Upper lobe of left lung (tissue), 6 donors: ENCODE measurements around the gene SYT12. TPM values are rescaled to one million over a fixed set of nuclear protein-coding genes. Genes with fewer than 3 reads are reported as not detected.

Experiments
- ATAC-seq, 2 donors: fragments of 200-7000 bp; cut with Tn5 transposase; one replicate each; pipeline ENCODE4 v1.9.1; 2022; ENCODE audit warnings: mild to moderate bottlenecking in 2 of 2, moderate library complexity in 2 of 2; ENCODE audit not compliant: low FRiP score in 2 of 2
- DNase-seq, 2 donors: peaks; one replicate each; pipeline ENCODE4 v3.0.0-alpha.2; 2019 to 2020
- H3K27ac ChIP-seq, 4 donors: fragments of 200-600 bp; sonication (generic); one replicate each; pipeline ENCODE4 v1.5.1; 2016 to 2019
- H3K27me3 ChIP-seq, 4 donors: fragments of 200-600 bp; sonication (generic); one replicate each; pipeline ENCODE4 v1.5.1; 2017 to 2019
- H3K36me3 ChIP-seq, 4 donors: fragments of 200-600 bp; sonication (generic); one replicate each; pipeline ENCODE4 v1.5.1; 2016 to 2019
- H3K4me1 ChIP-seq, 4 donors: fragments of 200-600 bp; sonication (generic); one replicate each; pipeline ENCODE4 v1.5.1; 2018 to 2019
- H3K4me3 ChIP-seq, 4 donors: fragments of 200-600 bp; sonication (generic); one replicate each; pipeline ENCODE4 v1.5.1; 2017 to 2019; ENCODE audit warnings: mild to moderate bottlenecking in 2 of 4, moderate library complexity in 1 of 4
- H3K9me3 ChIP-seq, 4 donors: fragments of 200-600 bp; sonication (generic); one replicate each; pipeline ENCODE4 v1.5.1; 2018 to 2019
- EP300 ChIP-seq, 4 donors: sonication (generic); formaldehyde crosslinking; IDR thresholded peaks; one replicate each; pipeline ENCODE4 v1.5.1; 2017; ENCODE audit warnings: antibody characterized with exemption in 4 of 4, control low read depth in 2 of 4
- POLR2A ChIP-seq, 4 donors: fragments of 450-650 bp; IDR thresholded peaks; one replicate each; pipeline ENCODE4 v1.5.1; 2016 to 2017; ENCODE audit warnings: antibody characterized with exemption in 4 of 4, mild to moderate bottlenecking in 2 of 4
- POLR2AphosphoS5 ChIP-seq, 2 donors: sonication (generic); formaldehyde crosslinking; IDR thresholded peaks; one replicate each; pipeline ENCODE4 v1.5.1; 2017; ENCODE audit warnings: antibody characterized with exemption in 2 of 2
- WGBS, 2 donors: methylation state at CpG; one replicate each; pipeline ENCODE4 v1.1.5; 2017 to 2018; 5-methylcytosine and 5-hydroxymethylcytosine counted together
- total RNA-seq, 6 donors: library from RNA; depleted of rRNA in 4 of 6; stranded (reverse); fragments of >200 nt in 4 of 6; gene quantifications; one replicate each; pipeline versions ENCODE4 v1.1.0 to v1.2.1, GENCODE V29; 2016 to 2021
- TF ChIP-seq, protein P1 (sequence below), 6 experiments: fragments of 450-650 bp in 4 of 6; fragments of 200-600 bp in 2 of 6; sonication (generic) in 2 of 6; IDR thresholded peaks; one replicate each; pipeline ENCODE4 v1.5.1; 2016 to 2019; ENCODE audit warnings: antibody characterized with exemption in 6 of 6
- donor health status: DM: no; HTN: no; CAD: no; lungs with moderate emphysema.
- donor health status: DM: no; HTN: yes; CAD: no; lungs with severe emphysema.

The SYT12 gene
- total RNA-seq, 6 donors from 2014 or later = 0.14 to 0.24 (median 0.15) TPM; not detected in 3

DNA sequence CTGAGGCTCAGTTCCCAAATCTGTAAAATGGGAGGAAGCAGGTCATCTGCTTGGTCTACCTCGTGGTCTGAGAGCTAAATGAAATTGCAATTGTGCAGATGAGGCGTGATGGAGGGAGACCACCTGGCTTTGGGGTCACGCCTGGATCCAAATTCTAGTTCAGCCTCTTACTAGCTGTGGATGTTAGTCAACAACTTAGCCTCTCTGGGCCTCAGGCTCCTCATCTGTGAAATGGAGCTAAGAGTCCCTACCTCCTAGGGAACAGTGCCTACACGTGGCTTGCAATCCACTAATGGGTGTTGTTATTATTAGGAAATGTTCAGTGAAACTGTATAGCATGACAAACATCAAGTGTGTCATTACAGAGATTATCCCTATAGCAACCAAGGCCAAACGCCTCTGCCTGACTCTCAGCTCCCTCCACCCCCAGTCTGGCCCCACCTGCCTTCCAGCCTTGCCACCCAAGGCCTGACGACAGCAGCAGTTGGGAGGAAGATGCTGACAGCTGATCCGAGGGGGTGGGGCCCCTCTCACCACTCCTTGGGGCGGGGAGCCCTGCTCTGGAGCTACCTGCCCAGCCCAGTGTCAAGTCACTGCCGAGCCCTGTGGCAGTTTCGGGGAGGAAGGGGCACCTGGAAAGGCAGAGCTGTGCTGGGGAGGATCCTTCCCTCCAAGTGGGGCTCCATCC lies 32.0 kb downstream of the SYT12 start:
- Histone ChIP-seq H3K4me3 (no peak overlapping the region), H3K4me1 (peaks cover 14 to 37% (median 21%) of the 10 kb centered on the region in 4 donors), H3K27ac (peak overlapping the region in 2 of 4 donors; percentile 17 to 69), H3K36me3 (no peaks in the 10 kb centered on the region), H3K27me3 (peaks cover 0 to 4% (median 0%) of the 10 kb centered on the region in 4 donors), H3K9me3 (no peaks in the 10 kb centered on the region)
- DNase-seq (peak in 1 of 2 donors; percentile 56), ATAC-seq (peak; percentile 44 to 71)
- TF ChIP-seq, protein P1, sequence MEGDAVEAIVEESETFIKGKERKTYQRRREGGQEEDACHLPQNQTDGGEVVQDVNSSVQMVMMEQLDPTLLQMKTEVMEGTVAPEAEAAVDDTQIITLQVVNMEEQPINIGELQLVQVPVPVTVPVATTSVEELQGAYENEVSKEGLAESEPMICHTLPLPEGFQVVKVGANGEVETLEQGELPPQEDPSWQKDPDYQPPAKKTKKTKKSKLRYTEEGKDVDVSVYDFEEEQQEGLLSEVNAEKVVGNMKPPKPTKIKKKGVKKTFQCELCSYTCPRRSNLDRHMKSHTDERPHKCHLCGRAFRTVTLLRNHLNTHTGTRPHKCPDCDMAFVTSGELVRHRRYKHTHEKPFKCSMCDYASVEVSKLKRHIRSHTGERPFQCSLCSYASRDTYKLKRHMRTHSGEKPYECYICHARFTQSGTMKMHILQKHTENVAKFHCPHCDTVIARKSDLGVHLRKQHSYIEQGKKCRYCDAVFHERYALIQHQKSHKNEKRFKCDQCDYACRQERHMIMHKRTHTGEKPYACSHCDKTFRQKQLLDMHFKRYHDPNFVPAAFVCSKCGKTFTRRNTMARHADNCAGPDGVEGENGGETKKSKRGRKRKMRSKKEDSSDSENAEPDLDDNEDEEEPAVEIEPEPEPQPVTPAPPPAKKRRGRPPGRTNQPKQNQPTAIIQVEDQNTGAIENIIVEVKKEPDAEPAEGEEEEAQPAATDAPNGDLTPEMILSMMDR (IDR thresholded peaks at IDR 0.05) = no peak
- TF ChIP-seq EP300 (IDR thresholded peaks at IDR 0.05) (no peak), POLR2A (IDR thresholded peaks at IDR 0.05) (no peak), POLR2AphosphoS5 (IDR thresholded peaks at IDR 0.05) (no peak)
- WGBS, 2 donors = 59 to 70% methylated on average over 5 to 10 of the region's 10 CpGs

DNA sequence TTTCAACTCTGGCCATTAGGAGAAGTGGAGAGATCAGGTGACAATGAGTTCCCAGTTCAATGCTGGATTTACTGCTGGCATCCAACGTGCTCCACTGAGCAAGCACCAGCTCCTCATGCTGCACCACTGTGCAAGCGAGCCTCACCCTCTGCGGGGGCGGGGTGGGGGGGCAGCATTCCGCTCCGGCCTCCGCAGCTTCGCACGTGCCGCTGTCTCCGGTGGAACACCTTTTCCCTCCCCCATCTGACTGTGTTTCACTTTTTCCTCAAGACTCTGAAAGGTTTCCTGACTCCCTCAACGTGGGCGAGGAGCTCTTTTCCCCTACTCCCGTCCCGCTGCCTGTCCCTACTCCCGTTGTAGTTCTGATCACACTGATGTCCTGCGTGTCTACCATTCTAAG lies 32.9 kb downstream of the SYT12 start:
- peak overlapping the region in 2 of 4 donors; percentile 66 to 67 for H3K4me3 ChIP-seq
- WGBS, 2 donors = 29 to 41% methylated on average over 15 to 17 of the region's 17 CpGs
- TF ChIP-seq POLR2AphosphoS5 (IDR thresholded peaks at IDR 0.05) = no peak
- peak in 1 of 4 donors; percentile 4 for TF ChIP-seq EP300 (IDR thresholded peaks at IDR 0.05)
- H3K27ac ChIP-seq = peak overlapping the region in 3 of 4 donors; percentile 6 to 74 (median 69)
- ATAC-seq (peak; percentile 45 to 49), DNase-seq (peak; percentile 41 to 85)
- H3K27me3 ChIP-seq = peaks cover 0 to 4% (median 0%) of the 10 kb centered on the region in 4 donors
- H3K36me3 ChIP-seq = no peaks in the 10 kb centered on the region
- H3K9me3 ChIP-seq = no peaks in the 10 kb centered on the region
- peaks cover 14 to 37% (median 21%) of the 10 kb centered on the region in 4 donors for H3K4me1 ChIP-seq

DNA sequence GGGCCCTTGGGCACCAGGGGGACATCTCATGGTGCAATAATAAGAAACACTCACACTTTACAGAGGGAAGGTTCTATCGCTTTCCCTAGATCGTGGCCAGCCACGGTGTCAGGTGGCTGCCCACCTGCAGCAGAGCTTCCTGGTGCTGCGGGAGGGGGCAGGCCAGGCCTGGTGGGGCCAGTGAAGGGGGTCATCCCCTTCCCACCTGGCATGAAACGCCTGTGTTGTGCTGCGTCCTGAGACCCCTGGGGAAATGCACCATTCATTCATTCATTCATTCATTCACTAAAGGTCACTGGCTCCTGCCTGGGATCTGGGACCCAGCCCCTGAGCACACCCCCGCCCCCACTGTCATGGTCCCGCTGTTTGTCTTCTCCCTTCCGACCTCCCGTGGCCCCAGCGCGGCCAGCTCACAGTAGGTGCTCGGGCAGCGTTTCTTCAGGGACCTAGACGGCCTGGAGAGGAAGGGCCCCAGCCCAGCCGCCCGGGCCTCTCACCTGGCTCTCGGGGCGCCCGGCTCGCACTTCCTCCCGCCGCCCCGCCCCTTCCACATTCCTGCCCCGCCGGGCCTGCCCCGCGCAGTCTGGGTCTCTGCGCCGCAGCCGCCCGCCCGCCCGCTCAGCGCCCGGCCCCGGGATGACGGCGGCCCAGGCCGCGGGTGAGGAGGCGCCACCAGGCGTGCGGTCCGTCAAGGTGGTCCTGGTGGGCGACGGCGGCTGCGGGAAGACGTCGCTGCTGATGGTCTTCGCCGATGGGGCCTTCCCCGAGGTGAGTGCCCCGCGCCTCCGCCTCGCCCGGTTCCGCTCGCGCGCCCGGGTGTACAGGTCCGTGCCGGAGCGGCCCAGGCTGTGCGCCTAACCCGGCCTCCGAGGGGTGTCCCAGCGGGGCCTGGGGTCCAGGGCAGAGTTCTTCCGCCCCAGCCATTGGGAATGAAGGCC lies 33.6 kb downstream of the SYT12 start, which contains the start of gene RHOD:
Gene RHOD, plus strand, starts transcription at position 581 of the 938 bp plus-strand sequence. Its CDS starts 56 bp downstream, at position 637.
- ATAC-seq (peak; percentile 80 to 84), DNase-seq (peak; percentile 65 to 93)
- peaks cover 14 to 37% (median 21%) of the 10 kb centered on the region in 4 donors for H3K4me1 ChIP-seq
- no peaks in the 10 kb centered on the region for H3K36me3 ChIP-seq
- H3K27me3 ChIP-seq = peaks cover 0 to 4% (median 0%) of the 10 kb centered on the region in 4 donors
- TF ChIP-seq POLR2A (IDR thresholded peaks at IDR 0.05) (peak in 2 of 4 donors; percentile 36 to 50), POLR2AphosphoS5 (IDR thresholded peaks at IDR 0.05) (no peak)
- TF ChIP-seq, protein P1 (IDR thresholded peaks at IDR 0.05) = peak in 1 of 6 experiments; percentile 15
- H3K27ac ChIP-seq = peak within 1 kb of the TSS; percentile 6 to 74 (median 56)
- peak within 1 kb of the TSS; percentile 57 to 67 (median 64) for H3K4me3 ChIP-seq
- WGBS, 2 donors = 12 to 15% methylated on average over 33 to 35 of the region's 72 CpGs
- H3K9me3 ChIP-seq = no peaks in the 10 kb centered on the region

DNA sequence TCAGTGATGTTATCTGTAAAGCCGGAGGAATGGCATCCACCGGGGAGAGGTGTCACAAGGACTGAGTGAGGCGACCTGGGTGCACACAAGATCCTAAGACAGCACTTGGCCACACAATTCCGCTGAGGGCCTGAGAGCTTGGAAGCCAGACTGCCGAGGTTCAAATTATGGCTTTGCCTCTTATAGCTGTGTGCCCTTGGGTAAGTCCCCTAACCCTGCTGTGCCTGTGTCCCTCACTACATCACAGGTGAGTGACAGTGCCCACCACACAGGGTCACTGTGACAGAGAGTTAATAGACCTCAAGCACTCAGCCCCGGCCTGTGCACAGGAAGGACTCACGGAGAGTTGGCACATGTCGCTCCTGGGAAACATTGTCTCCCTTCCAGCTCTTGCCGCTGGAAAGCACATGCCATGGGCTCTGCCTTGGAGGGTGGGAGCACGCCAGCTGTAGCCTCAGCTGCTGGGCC lies 34.3 kb downstream of the SYT12 start:
- H3K4me1 ChIP-seq = peaks cover 14 to 37% (median 21%) of the 10 kb centered on the region in 4 donors
- peak overlapping the region; percentile 6 to 74 (median 52) for H3K27ac ChIP-seq
- H3K27me3 ChIP-seq = peaks cover 0 to 4% (median 0%) of the 10 kb centered on the region in 4 donors
- H3K36me3 ChIP-seq = no peaks in the 10 kb centered on the region
- no peaks in the 10 kb centered on the region for H3K9me3 ChIP-seq
- TF ChIP-seq POLR2A (IDR thresholded peaks at IDR 0.05) = no peak
- TF ChIP-seq, protein P1 (IDR thresholded peaks at IDR 0.05) = no peak
- no peak for TF ChIP-seq EP300 (IDR thresholded peaks at IDR 0.05)
- no peak for TF ChIP-seq POLR2AphosphoS5 (IDR thresholded peaks at IDR 0.05)
- peak overlapping the region; percentile 57 to 67 (median 64) for H3K4me3 ChIP-seq
- DNase-seq (no peak), ATAC-seq (no peak)
- 40 to 57% methylated on average over 4 to 10 of the region's 10 CpGs for WGBS, 2 donors
